Breast epithelium (tissue), 3 donors: ENCODE measurements around the gene CALHM3.

Experiments used
- CTCF ChIP-seq, 3 donors: fragments of 450-650 bp; IDR thresholded peaks; one replicate each; pipeline ENCODE4 v1.5.1; 2016 to 2017; ENCODE audit warnings: antibody characterized with exemption in 3 of 3, mild to moderate bottlenecking in 3 of 3, moderate library complexity in 3 of 3
- POLR2A ChIP-seq: fragments of 450-650 bp; IDR thresholded peaks from one replicate; pipeline ENCODE4 v1.6.1; 2016; ENCODE audit warnings: antibody characterized with exemption, mild to moderate bottlenecking, moderate library complexity
- POLR2AphosphoS5 ChIP-seq, 3 donors: sonication (generic); formaldehyde crosslinking; IDR thresholded peaks; one replicate each; pipeline ENCODE4 v1.6.1; 2017; ENCODE audit warnings: antibody characterized with exemption in 3 of 3

GRCh38 chr10:103506061-103506460, 27.0 kb upstream of the CALHM3 start:
- no peak for TF ChIP-seq POLR2A
- no peak for TF ChIP-seq CTCF (IDR thresholded peaks at IDR 0.05)
- no peak for TF ChIP-seq POLR2AphosphoS5 (IDR thresholded peaks at IDR 0.05)
